H9 (cell line): ENCODE results near the gene KIAA0825. TPM values are rescaled to one million over a fixed set of nuclear protein-coding genes. Genes with fewer than 3 reads are reported as not detected.

ENCODE experiments used
- DNase-seq: peaks from one replicate; pipeline ENCODE4 v3.0.0-alpha.2; 2017
- H2AFZ ChIP-seq: one replicate; pipeline ENCODE4 v1.6.1; 2013; ENCODE audit warnings: mild to moderate bottlenecking, low read length, control low read depth, moderate library complexity
- H2AK5ac ChIP-seq: 2 replicates; pipeline ENCODE4 v1.6.1; 2013; ENCODE audit warnings: low read length, control low read depth, mixed read lengths; ENCODE audit not compliant: insufficient read length
- H2BK120ac ChIP-seq: one replicate; pipeline ENCODE4 v1.6.1; 2013; ENCODE audit warnings: low read depth, mild to moderate bottlenecking, low read length, control low read depth, inconsistent platforms; ENCODE audit not compliant: poor library complexity, severe bottlenecking
- H2BK12ac ChIP-seq: 2 replicates; pipeline ENCODE4 v1.6.1; 2013; ENCODE audit warnings: low read length, control low read depth, mixed read lengths, low read depth; ENCODE audit not compliant: insufficient read length
- H2BK15ac ChIP-seq: 2 replicates; pipeline ENCODE4 v1.6.1; 2013; ENCODE audit warnings: low read depth, low read length, control low read depth
- H2BK20ac ChIP-seq: one replicate; pipeline ENCODE4 v1.6.1; 2013; ENCODE audit warnings: low read depth, mild to moderate bottlenecking, low read length, control low read depth, inconsistent platforms; ENCODE audit not compliant: poor library complexity, severe bottlenecking
- H2BK5ac ChIP-seq: 2 replicates; pipeline ENCODE4 v1.6.1; 2013; ENCODE audit warnings: low read length, control low read depth, mixed read lengths; ENCODE audit not compliant: insufficient read length
- H3K14ac ChIP-seq: 2 replicates; pipeline ENCODE4 v1.6.1; 2013; ENCODE audit warnings: low read length, control low read depth; ENCODE audit not compliant: insufficient read depth
- H3K18ac ChIP-seq: 2 replicates; pipeline ENCODE4 v1.6.1; 2013; ENCODE audit warnings: low read depth, mild to moderate bottlenecking, mixed read lengths, low read length, control low read depth; ENCODE audit not compliant: insufficient read length
- H3K23ac ChIP-seq: 2 replicates; pipeline ENCODE4 v1.6.1; 2013; ENCODE audit warnings: low read length, control low read depth, mixed read lengths, low read depth; ENCODE audit not compliant: insufficient read length
- H3K23me2 ChIP-seq: 2 replicates; pipeline ENCODE4 v1.6.1; 2013; ENCODE audit warnings: low read depth, mild to moderate bottlenecking, mixed read lengths, low read length, control low read depth; ENCODE audit not compliant: insufficient read length, poor library complexity, severe bottlenecking
- H3K27ac ChIP-seq: 2 replicates; pipeline ENCODE4 v1.5.1; 2013; ENCODE audit warnings: low read length, control low read depth, mixed read lengths, low read depth; ENCODE audit not compliant: insufficient read length
- H3K27me3 ChIP-seq: 2 replicates; pipeline ENCODE4 v1.6.1; 2013; ENCODE audit warnings: low read length, control low read depth, inconsistent platforms; ENCODE audit not compliant: insufficient read depth
- H3K4ac ChIP-seq: 2 replicates; pipeline ENCODE4 v1.6.1; 2013; ENCODE audit warnings: low read depth, mild to moderate bottlenecking, control low read depth, inconsistent platforms, low read length, moderate library complexity
- H3K4me1 ChIP-seq: 2 replicates; pipeline ENCODE4 v1.6.1; 2013; ENCODE audit warnings: low read length, control low read depth, inconsistent platforms; ENCODE audit not compliant: insufficient read depth
- H3K4me2 ChIP-seq: 2 replicates; pipeline ENCODE4 v1.6.1; 2013; ENCODE audit warnings: low read length, control low read depth, mixed read lengths; ENCODE audit not compliant: insufficient read length, insufficient read depth
- H3K56ac ChIP-seq: 2 replicates; pipeline ENCODE4 v1.6.1; 2013; ENCODE audit warnings: low read depth, mild to moderate bottlenecking, mixed read lengths, low read length, control low read depth; ENCODE audit not compliant: insufficient read length
- H3K79me1 ChIP-seq: 2 replicates; pipeline ENCODE4 v1.6.1; 2013; ENCODE audit warnings: low read depth, mild to moderate bottlenecking, moderate library complexity, low read length, control low read depth, inconsistent platforms; ENCODE audit not compliant: insufficient read depth, poor library complexity, severe bottlenecking
- H3K79me2 ChIP-seq: 2 replicates; pipeline ENCODE4 v1.6.1; 2013; ENCODE audit warnings: low read length, control low read depth, inconsistent platforms; ENCODE audit not compliant: insufficient read depth
- H3K9ac ChIP-seq: 2 replicates; pipeline ENCODE4 v1.6.1; 2013; ENCODE audit warnings: low read length, control low read depth, mixed read lengths; ENCODE audit not compliant: insufficient read length; ENCODE audit errors: extremely low read depth
- H3K9me3 ChIP-seq: one replicate; pipeline ENCODE4 v1.6.1; 2013; ENCODE audit warnings: low read depth, low read length, inconsistent platforms; ENCODE audit not compliant: control insufficient read depth
- H3T11ph ChIP-seq: one replicate; pipeline ENCODE4 v1.6.1; 2013; ENCODE audit warnings: mild to moderate bottlenecking, low read length, control low read depth, inconsistent platforms
- H4K20me1 ChIP-seq: one replicate; pipeline ENCODE4 v1.6.1; 2013; ENCODE audit not compliant: control insufficient read depth, insufficient read length, insufficient read depth
- H4K5ac ChIP-seq: 2 replicates; pipeline ENCODE4 v1.6.1; 2013; ENCODE audit warnings: low read depth, mild to moderate bottlenecking, mixed read lengths, low read length, control low read depth; ENCODE audit not compliant: insufficient read length
- H4K8ac ChIP-seq: replicated peaks from 2 replicates; pipeline ENCODE4 v1.6.1; 2013; ENCODE audit warnings: low read length, control low read depth, mixed read lengths, low read depth; ENCODE audit not compliant: insufficient read length
- H4K91ac ChIP-seq: 2 replicates; pipeline ENCODE4 v1.6.1; 2013; ENCODE audit warnings: low read depth, mild to moderate bottlenecking, moderate library complexity, mixed read lengths, low read length, control low read depth; ENCODE audit not compliant: insufficient read length
- H3K27ac Mint-ChIP-seq, 3 experiments: 2 replicates in 2 of 3; 3 replicates in 1 of 3; pipeline ENCODE4 v1.8.0; 2020 to 2021; ENCODE audit warnings: mixed read lengths in 3 of 3, mild to moderate bottlenecking in 1 of 3, moderate library complexity in 1 of 3
- H3K27me3 Mint-ChIP-seq: 2 replicates; pipeline ENCODE4 v1.8.0; 2021; ENCODE audit warnings: low read depth, mild to moderate bottlenecking, moderate library complexity, mixed read lengths
- H3K36me3 Mint-ChIP-seq, 3 experiments: 2 replicates in 2 of 3; 3 replicates in 1 of 3; pipeline ENCODE4 v1.8.0; 2020 to 2021; ENCODE audit warnings: low read depth in 3 of 3, mixed read lengths in 3 of 3; ENCODE audit not compliant: insufficient read depth in 1 of 3
- H3K4me1 Mint-ChIP-seq, 2 experiments: 2 replicates each; pipeline ENCODE4 v1.8.0; 2020; ENCODE audit warnings: mixed read lengths in 2 of 2
- H3K4me3 Mint-ChIP-seq, 2 experiments: 2 replicates in 1 of 2; 3 replicates in 1 of 2; pipeline ENCODE4 v1.8.0; 2020 to 2021; ENCODE audit warnings: mild to moderate bottlenecking in 2 of 2, mixed read lengths in 2 of 2, moderate library complexity in 1 of 2
- H3K9me3 Mint-ChIP-seq, 2 experiments: 2 replicates in 1 of 2; 3 replicates in 1 of 2; pipeline ENCODE4 v1.8.0; 2020; ENCODE audit warnings: mild to moderate bottlenecking in 2 of 2, mixed read lengths in 2 of 2, moderate library complexity in 1 of 2
- WGBS: extraction: QIAGEN DNeasy Blood & Tissue Kit; methylation state at CpG from one replicate; pipeline ENCODE4 v1.1.7; 2013; ENCODE audit warnings: missing lambda C conversion rate, low lambda C conversion rate, mixed read lengths; ENCODE audit not compliant: insufficient read length; ENCODE audit errors: extremely low coverage; 5-methylcytosine and 5-hydroxymethylcytosine counted together
- total RNA-seq: library from RNA; stranded (reverse); gene quantifications from 2 replicates; pipeline ENCODE4 v1.2.1, GENCODE V29; 2021
- TF ChIP-seq, protein P1 (sequence below): fragments of 200-600 bp; sonication (generic); conservative IDR thresholded peaks from 3 replicates; pipeline ENCODE4 v1.8.0; 2021; ENCODE audit warnings: antibody characterized with exemption, mild to moderate bottlenecking

KIAA0825 gene
- total RNA-seq, 1 experiment from 2014 or later = 1.8 TPM

DNA sequence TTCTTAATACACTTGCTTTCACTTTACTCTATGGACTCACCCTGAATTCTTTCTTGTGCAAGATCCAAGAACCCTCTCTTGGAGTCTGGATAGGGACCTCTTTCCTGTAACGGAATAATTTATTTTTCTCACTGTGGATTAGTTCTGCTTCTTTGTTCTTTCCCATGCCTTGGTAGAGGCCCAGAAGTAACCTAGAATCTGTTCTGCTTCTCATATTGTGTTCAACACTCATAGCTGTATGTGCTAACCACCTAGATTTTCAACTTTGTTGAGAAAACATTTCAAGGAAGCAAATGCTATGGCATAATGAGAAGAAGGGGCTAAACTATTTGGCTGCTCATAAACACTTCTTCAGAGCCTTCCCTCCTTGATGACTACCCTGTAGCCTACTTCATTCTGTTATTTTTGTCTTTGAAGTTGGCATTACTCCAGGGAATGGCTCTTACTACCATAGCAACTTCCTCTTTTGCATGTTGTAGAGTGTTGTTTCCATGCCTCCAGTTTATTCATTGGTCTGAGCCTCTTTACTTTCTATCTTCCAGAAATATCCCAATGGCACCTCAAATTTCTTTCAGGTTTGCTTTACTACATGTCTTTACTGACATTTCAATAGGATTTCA, 74.3 kb downstream of the KIAA0825 start:
- no peak overlapping the region for H3K4ac ChIP-seq
- Mint-ChIP-seq H3K4me3 (no peak overlapping the region), H3K4me1 (0 out of 4 replicates have a peak, but pooled peaks cover 0 to 2% of the 10 kb centered on the region in 2 experiments), H3K36me3 (peaks cover 28 to 55% (median 32%) of the 10 kb centered on the region in 3 experiments), H3K27ac (no peak overlapping the region), H3K27me3 (no peaks in the 10 kb centered on the region; the same call in 1 of the 2 replicates), H3K9me3 (peaks cover 44 to 49% of the 10 kb centered on the region in 2 experiments)
- no peaks in the 10 kb centered on the region for H3K27me3 ChIP-seq
- H3K9me3 ChIP-seq = peaks cover 12% of the 10 kb centered on the region
- no peak overlapping the region for H2BK120ac ChIP-seq
- H2AFZ ChIP-seq = no peak overlapping the region
- no peaks in the 10 kb centered on the region for H4K20me1 ChIP-seq
- no peak overlapping the region for H3K56ac ChIP-seq
- DNase-seq = no peak
- H4K8ac ChIP-seq = no peak overlapping the region
- no CpG with 5 or more reads among the region's 1 CpG for WGBS
- H4K91ac ChIP-seq = no peak overlapping the region
- no peak overlapping the region for H3T11ph ChIP-seq
- H3K79me2 ChIP-seq = no peaks in the 10 kb centered on the region
- no peaks in the 10 kb centered on the region for H3K23me2 ChIP-seq
- H3K23ac ChIP-seq = no peak overlapping the region
- no peak overlapping the region for H3K18ac ChIP-seq
- H3K79me1 ChIP-seq = no peaks in the 10 kb centered on the region
- no peak overlapping the region for H2BK15ac ChIP-seq
- H3K14ac ChIP-seq = no peak overlapping the region
- H2BK5ac ChIP-seq = no peak overlapping the region
- H3K4me1 ChIP-seq = no peaks in the 10 kb centered on the region
- H2BK12ac ChIP-seq = no peak overlapping the region
- no peak overlapping the region for H4K5ac ChIP-seq
- H3K9ac ChIP-seq = no peak overlapping the region
- H3K4me2 ChIP-seq = no peak overlapping the region
- TF ChIP-seq, protein P1, sequence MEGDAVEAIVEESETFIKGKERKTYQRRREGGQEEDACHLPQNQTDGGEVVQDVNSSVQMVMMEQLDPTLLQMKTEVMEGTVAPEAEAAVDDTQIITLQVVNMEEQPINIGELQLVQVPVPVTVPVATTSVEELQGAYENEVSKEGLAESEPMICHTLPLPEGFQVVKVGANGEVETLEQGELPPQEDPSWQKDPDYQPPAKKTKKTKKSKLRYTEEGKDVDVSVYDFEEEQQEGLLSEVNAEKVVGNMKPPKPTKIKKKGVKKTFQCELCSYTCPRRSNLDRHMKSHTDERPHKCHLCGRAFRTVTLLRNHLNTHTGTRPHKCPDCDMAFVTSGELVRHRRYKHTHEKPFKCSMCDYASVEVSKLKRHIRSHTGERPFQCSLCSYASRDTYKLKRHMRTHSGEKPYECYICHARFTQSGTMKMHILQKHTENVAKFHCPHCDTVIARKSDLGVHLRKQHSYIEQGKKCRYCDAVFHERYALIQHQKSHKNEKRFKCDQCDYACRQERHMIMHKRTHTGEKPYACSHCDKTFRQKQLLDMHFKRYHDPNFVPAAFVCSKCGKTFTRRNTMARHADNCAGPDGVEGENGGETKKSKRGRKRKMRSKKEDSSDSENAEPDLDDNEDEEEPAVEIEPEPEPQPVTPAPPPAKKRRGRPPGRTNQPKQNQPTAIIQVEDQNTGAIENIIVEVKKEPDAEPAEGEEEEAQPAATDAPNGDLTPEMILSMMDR = no peak
- no peak overlapping the region for H2BK20ac ChIP-seq
- no peak overlapping the region for H3K27ac ChIP-seq
- H2AK5ac ChIP-seq = no peak overlapping the region
